Measurements from ENCODE around the gene VDAC2.
"Not testable (repeated sequence)": the region's sequence is repeated elsewhere in the genome, so short reads cannot be mapped to it uniquely, and the experiment has no call there.

The VDAC2 gene

GRCh38 chr10:75189266-75190096, 21.1 kb upstream of the VDAC2 start:
- no peak for TF ChIP-seq CTCF (IDR thresholded peaks at IDR 0.05; ENCODE audit: borderline replicate concordance, insufficient read depth, low read depth, low read length)

GRCh38 chr10:75191821-75192568, 18.6 kb upstream of the VDAC2 start:
- no peak for TF ChIP-seq CTCF (IDR thresholded peaks at IDR 0.05; ENCODE audit: borderline replicate concordance, insufficient read depth, low read depth, low read length)
- H3K4me3 ChIP-seq (ENCODE audit: low read depth, low read length), result no peak overlapping the region

More at GRCh38 chr10:75189266-75190096, 21.1 kb upstream of the VDAC2 start:
- no peak overlapping the region for H3K4me3 ChIP-seq (ENCODE audit: low read depth, low read length)

GRCh38 chr10:75194625-75195024, 16.0 kb upstream of the VDAC2 start:
- H3K4me3 ChIP-seq (ENCODE audit: low read depth, low read length), result not testable (repeated sequence)

DNA sequence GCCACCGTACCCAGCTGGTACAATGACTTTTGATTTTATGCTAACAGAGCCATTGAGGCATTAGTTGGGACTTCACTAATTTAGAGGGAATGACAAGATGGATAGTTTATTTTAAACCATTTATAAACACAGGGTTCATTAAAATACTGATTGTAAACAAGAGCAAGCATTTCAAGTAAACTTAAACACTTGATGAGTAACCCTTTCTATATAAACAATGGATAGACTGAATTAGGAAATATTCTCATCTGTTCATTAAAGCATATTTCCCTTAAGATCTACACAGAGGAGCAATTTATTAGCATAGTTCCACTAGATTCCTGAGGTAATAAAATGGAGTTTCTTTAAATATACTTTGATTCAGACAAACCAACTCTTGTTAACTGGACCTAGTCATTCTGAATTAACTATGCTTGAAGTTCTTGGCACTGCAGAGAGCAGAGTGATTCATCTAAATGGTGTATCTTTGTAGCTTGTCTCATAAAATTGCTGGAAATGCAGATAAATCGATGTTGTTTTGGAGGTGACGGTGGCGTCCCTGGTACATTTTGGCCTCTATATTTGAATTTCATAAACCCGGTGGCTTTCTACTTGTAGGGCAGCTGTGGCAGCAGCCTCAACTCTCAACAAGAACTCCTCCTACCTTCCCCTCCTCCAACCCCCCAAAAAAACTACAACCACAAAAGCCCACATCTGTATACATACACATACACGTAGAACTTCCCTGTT, 15.4 kb upstream of the VDAC2 start:
- H3K4me3 ChIP-seq (ENCODE audit: low read depth, low read length), result no peak overlapping the region
- no peak for TF ChIP-seq CTCF (IDR thresholded peaks at IDR 0.05; ENCODE audit: borderline replicate concordance, insufficient read depth, low read depth, low read length)

DNA sequence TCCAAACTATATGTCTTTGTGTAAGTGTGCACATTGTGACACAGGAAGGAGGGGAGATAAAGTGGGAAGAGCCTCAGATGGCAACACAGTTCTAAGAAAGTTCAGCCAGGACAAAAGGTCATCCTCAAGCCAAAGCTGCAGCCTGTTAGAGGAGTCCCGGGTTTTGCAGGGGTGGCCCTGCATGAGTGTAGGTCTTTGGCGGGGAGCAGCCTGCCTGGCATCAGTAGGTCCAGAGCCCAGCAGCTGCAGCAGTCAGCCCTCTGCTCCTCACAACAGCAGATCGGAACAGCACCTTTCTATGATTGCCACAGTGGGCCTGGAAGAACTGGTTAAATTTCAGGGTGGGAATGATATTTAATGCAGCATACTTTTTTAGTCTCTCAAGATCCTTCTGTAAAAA, 13.5 kb upstream of the VDAC2 start:
- TF ChIP-seq CTCF (IDR thresholded peaks at IDR 0.05; ENCODE audit: borderline replicate concordance, insufficient read depth, low read depth, low read length), result no peak
- H3K4me3 ChIP-seq (ENCODE audit: low read depth, low read length), result no peak overlapping the region

DNA sequence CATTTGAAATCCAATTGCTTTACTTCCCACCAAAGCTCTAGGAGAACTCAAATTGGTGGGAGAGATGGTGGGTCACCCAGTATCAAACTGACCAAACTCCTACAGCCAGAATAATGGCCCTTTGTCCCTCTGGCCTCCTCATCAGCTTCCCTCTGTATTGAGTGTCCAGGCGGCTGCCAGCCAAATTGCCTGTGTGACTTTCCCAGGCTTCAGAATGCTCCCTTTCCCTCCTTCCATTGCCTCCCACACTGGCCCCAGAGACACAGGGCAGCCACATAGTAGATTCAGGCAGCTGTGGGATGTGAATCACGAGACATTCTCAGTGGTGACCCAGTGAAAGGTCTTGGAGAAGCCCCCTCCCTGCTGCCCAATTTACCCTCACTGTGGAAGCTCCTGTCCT, 12.7 kb upstream of the VDAC2 start:
- no peak for TF ChIP-seq CTCF (IDR thresholded peaks at IDR 0.05; ENCODE audit: borderline replicate concordance, insufficient read depth, low read depth, low read length)
- no peak overlapping the region for H3K4me3 ChIP-seq (ENCODE audit: low read depth, low read length)

DNA sequence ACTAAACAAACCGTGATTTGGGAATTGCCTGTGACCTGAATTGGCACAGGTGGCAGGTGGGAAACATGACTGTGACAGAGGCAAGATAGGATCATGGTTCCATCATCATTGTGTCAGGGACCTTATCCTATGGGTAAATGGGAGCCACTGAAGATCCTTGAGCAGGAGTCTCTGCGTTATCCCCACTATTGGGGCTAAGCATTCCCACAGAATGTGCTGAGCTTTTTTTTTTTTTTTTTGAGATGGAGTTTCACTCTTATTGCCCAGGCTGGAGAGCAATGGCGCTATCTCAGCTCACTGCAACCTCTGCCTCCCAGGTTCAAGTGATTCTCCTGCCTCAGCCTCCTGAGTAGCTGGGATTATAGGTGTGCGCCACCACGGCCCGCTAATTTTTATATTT, 10.6 kb upstream of the VDAC2 start:
- H3K4me3 ChIP-seq (ENCODE audit: low read depth, low read length), result not testable (repeated sequence)

Measured in GM12875 (cell line).